UCSD-AML1 (cell line): ENCODE results near the gene ZNF585A.
"Not testable (repeated sequence)": the region's sequence is repeated elsewhere in the genome, so short reads cannot be mapped to it uniquely, and the experiment has no call there.

Experiments
- DNase-seq: peaks from one replicate; lab custom pipeline; 2025; ENCODE audit not compliant: unreplicated experiment; lab: John Stamatoyannopoulos, UW

The ZNF585A gene

GRCh38 chr19:37172368-37173366, at the start of gene ZNF585A:
ZNF585A (minus strand) TSS chr19:37172695; CDS start chr19:37169910, 2,785 bp downstream.
- DNase-seq = peak; percentile 92

DNA sequence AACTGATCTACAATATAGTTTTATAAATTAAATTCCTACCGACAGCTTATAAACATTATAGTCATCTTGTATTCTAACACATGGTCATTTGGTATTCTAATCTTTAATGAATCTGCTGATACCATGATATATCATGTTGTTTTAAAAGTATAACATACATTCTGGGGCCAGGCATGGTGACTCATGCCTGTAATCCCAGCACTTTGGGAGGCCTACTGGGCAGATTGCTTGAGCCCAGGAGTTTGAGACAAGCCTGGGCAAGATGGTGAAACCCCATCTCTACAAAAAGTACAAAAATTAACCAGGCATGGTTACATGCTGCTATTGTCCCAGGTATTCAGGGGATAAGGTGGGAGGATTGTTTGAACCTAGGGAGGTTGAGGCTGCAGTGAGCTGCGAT, 48.6 kb upstream of the ZNF585A start:
- no peak for DNase-seq

GRCh38 chr19:37220383-37220782, 47.9 kb upstream of the ZNF585A start:
- no peak for DNase-seq

GRCh38 chr19:37218592-37218935, 46.1 kb upstream of the ZNF585A start:
- DNase-seq = no peak

- peak; percentile 90 for DNase-seq
These were observed 45.5 kb upstream of the ZNF585A start, which contains the start of gene ZNF383 for GRCh38 chr19:37217775-37218591. ZNF383 (plus strand) TSS chr19:37218214; CDS start chr19:37230454, 12,240 bp downstream.

DNA sequence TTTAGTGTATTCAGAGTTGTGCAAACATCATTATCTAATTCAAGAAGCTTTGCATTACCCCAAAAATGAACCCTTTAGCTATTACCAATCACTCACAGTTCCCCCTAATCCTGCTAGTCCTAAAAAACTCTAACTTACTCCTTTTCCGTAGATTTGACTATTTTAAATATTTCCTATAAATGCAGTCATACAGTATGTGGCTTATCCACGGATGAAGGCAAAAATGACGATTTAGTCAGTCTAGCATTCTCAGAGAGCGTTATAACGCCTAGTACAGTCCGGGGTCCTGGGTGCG, 44.9 kb upstream of the ZNF585A start:
- no peak for DNase-seq

- DNase-seq = no peak
These were observed 25.3 kb upstream of the ZNF585A start for GRCh38 chr19:37197768-37198167.

GRCh38 chr19:37197115-37197514, 24.6 kb upstream of the ZNF585A start:
- DNase-seq = not testable (repeated sequence)

DNA sequence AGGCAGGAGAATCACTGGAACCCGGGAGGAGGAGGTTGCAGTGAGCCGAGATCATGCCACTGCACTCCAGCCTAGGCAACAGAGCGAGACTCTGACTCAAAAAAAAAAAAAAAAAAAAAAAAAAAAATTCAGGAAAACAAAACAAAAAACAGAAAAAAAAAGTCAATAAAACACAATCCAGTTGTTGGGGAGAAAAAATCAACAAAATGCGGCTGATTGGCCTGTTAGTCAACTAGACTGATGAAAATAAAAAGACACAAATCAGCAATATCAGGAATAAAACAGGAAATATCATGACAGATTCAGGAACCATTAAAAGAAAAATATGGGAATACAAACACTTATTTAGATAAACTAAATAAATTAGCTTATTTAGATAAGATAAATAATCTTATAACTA, 22.8 kb upstream of the ZNF585A start:
- not testable (repeated sequence) for DNase-seq

DNA sequence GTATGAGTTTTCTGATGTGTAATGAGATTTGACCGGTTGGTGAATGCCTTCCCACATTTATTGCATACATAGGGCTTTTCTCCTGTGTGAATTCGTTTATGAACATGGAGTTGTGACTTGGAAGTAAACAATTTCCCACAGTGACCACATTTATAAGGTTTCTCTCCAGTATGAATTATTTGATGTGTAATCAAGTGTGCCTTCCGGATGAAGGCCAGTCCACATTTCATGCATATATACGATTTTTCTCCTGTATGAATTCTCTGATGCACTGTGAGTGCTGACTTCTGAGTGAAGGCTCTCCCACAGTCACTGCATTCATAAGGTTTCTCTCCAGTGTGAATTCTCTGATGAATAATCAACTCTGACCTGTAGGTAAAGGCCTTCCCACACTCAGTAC, 13.6 kb upstream of the ZNF585A start:
- not testable (repeated sequence) for DNase-seq

DNA sequence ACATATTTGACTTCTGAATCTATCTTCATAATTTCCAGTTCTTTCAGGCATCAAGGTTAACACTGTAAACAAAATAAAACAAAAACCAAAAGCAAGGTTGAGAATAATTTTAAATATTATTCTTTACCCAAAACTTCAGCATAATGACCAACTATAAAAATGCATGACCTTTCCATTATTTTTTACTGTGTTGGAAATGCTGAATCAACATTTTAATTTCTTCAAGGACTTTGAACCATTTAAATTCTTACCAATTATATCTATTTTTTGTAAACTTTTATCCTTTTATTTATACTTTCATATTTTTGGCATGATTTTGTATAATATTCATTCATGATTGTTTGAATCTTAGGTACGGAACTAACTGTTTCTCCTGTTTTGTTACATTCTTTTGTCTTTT, 6.9 kb downstream of the ZNF585A start:
- no peak for DNase-seq

DNA sequence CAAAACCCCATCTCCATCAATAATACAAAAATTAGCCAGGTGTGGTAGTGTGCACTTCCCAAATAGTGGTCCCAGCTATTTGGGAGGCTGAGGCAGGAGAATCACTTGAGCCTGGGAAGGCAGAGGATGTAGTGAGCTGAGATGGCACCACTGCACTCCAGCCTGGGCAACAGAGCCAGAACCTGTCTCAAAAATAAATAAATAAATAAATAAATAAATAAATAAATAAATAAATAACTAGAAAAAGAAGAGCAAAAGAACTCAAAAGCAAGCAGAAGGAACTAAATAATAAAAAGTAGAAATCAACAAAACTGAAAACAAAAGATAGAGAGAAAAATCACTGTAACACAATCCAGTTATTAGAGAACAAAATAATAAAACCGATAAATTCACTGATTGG, 12.3 kb downstream of the ZNF585A start:
- DNase-seq = no peak

DNA sequence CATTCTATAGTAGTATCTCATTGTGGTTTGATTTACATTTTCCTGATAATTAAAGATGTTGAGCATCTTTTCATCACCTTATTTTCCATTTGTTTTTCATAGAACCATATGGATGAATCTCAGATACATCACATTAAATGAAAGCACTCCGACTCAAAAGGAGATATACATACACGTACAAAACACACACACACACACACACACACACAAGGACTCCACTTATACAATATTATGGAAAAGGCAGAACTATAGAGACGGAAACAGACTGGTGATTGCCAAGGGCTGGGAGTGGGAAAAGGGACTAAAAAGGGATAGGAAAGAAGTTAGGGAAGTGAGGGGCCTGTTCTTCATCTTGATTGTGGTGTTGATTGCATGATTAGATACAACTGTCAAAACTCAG, 24.3 kb downstream of the ZNF585A start:
- no peak for DNase-seq

GRCh38 chr19:37136111-37136510, 36.4 kb downstream of the ZNF585A start:
- no peak for DNase-seq

GRCh38 chr19:37128821-37129177, 43.7 kb downstream of the ZNF585A start:
- no peak for DNase-seq

- no peak for DNase-seq
These were observed 44.3 kb downstream of the ZNF585A start for GRCh38 chr19:37127999-37128820.

GRCh38 chr19:37122093-37122492, 50.4 kb downstream of the ZNF585A start:
- not testable (repeated sequence) for DNase-seq

- DNase-seq = no peak
These were observed 58.5 kb downstream of the ZNF585A start for GRCh38 chr19:37114001-37114400.

DNA sequence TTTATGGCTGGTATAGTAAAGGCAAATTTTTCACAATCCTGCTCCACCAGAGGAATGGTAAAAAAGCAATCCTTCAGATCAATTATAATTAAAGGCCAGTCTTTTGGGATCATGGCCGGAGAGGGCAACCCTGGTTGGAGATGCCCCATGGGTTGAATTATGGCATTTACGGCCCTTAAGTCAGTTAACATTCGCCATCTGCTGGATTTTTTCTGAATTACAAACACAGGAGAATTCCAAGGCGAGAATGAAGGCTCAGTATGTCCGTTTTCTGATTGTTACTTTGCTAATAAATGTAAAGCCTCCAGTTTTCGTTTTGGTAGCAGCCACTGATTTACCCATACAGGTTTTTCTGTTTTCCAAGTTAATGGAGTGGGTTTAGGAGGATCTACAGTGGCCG, 60.7 kb downstream of the ZNF585A start:
- not testable (repeated sequence) for DNase-seq

DNA sequence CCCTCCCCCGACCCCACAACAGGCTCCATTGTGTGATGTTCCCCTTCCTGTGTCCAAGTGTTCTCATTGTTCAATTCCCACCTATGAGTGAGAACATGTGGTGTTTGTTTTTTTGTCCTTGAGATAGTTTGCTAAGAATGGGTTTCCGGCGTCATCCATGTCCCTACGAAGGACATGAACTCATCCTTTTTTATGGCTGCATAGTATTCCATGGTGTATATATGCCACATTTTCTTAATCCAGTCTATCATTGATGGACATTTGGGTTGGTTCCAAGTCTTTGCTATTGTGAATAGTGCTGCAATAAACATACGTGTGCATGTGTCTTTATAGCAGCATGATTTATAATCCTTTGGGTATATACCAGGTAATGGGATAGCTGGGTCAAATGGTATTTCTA, 68.4 kb downstream of the ZNF585A start:
- not testable (repeated sequence) for DNase-seq

DNA sequence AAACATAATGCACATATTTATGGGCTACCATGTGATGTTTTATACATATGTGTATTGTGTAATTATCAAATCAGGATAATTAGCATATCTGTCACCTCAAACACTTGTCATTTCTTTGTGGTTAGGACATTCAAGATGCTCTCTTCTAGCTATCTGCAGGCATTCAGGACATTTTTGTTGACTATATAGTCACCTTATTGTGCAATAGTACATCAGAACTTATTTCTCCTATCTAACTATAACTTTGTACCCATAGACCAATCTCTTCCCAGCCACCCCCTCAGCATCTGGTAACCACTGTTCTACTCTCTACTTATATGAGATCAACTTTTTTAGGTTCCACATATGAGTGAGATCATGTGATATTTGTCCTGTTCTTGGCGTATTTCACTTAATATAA, 73.9 kb downstream of the ZNF585A start:
- no peak for DNase-seq
